ENCODE data around the gene DZANK1. TPM values are rescaled to one million over a fixed set of nuclear protein-coding genes. Genes with fewer than 3 reads are reported as not detected.
A peak's percentile ranks its signal among the peaks of the same experiment; 100 is the strongest.

The DZANK1 gene
- total RNA-seq, 3 donors from 2014 or later (not counting 1 experiment from before 2014, with no cell fraction given) = 2.7 to 5.7 (median 3.7) TPM

DNA sequence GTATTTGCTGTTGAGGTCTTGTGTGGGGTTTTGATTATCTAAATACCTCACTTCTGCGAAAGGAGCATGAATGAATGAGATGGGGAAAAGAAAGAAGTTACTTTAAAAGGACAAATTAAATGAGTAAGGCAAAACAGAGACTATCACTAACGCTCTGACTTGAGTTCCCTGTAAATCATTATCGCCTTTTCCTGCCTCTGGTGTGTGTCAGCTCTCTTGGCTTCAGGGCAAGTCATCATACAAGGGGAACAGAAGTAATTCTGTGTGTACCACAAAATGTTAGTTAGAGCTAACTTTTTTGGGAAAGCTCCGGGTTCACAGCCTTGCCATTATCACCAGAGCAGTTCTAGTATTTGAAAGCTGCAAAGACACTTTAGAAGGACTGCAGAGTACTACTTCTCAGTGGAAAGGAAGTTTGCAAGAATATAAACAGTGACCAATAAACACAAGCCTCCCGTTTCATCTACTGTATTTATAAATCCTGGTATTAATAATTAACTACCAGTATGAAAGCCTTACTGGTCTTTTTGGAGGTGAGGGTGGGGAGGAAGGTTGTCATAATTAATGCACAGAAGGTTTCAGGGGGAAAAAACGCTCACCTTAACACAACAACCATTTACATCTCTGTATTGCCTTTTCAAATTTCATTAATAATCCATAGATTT lies 1.2 kb downstream of the DZANK1 start:
- TF ChIP-seq CTCF (IDR thresholded peaks at IDR 0.05) = no peak
- Histone ChIP-seq H3K36me3 (ENCODE audit: control insufficient read depth, insufficient read depth, low read length) (peaks cover 5% of the 10 kb centered on the region), H3K4me1 (ENCODE audit: control insufficient read depth, insufficient read depth, low read length) (peaks cover 16% of the 10 kb centered on the region), H3K27ac (ENCODE audit: low read length) (no peak overlapping the region), H3K9me3 (ENCODE audit: control insufficient read depth, insufficient read depth, low read length) (no peaks in the 10 kb centered on the region), H3K27me3 (ENCODE audit: control insufficient read depth, insufficient read depth, low read length) (no peaks in the 10 kb centered on the region), H3K4me3 (ENCODE audit: low read length) (no peak overlapping the region)
- Mint-ChIP-seq H3K36me3 (no peaks in the 10 kb centered on the region), H3K27ac (peak overlapping the region; percentile 95 to 97), H3K27me3 (ENCODE audit: low read depth in 2 of 2) (no peaks in the 10 kb centered on the region), H3K4me1 (peaks cover 21 to 28% of the 10 kb centered on the region in 2 donors), H3K4me3 (peak overlapping the region; percentile 97), H3K9me3 (no peaks in the 10 kb centered on the region)
- no peak for DNase-seq
- WGBS (ENCODE audit: insufficient coverage) = 71% methylated on average over 5 of the region's 6 CpGs
- intact Hi-C loops (cut with micrococcal nuclease) = loop anchor here (2.0 to 5.0 kb wide), 3 partner anchors 122 to 958 kb away; partner anchors contain the start of gene DTD1
- no peak for ATAC-seq

- intact Hi-C loops (cut with micrococcal nuclease) = no loop called here
- Histone ChIP-seq H3K4me1 (ENCODE audit: control insufficient read depth, insufficient read depth, low read length) (no peaks in the 10 kb centered on the region), H3K27ac (ENCODE audit: low read length) (no peak overlapping the region), H3K4me3 (ENCODE audit: low read length) (no peak overlapping the region), H3K36me3 (ENCODE audit: control insufficient read depth, insufficient read depth, low read length) (no peaks in the 10 kb centered on the region), H3K9me3 (ENCODE audit: control insufficient read depth, insufficient read depth, low read length) (no peaks in the 10 kb centered on the region), H3K27me3 (ENCODE audit: control insufficient read depth, insufficient read depth, low read length) (no peaks in the 10 kb centered on the region)
- no peak for DNase-seq
- no peak for ATAC-seq
- H3K9me3 Mint-ChIP-seq = peaks cover 0 to 2% of the 10 kb centered on the region in 2 donors
- no CpG with 5 or more reads among the region's 3 CpGs for WGBS (ENCODE audit: insufficient coverage)
- H3K4me3 Mint-ChIP-seq = no peak overlapping the region
- no peaks in the 10 kb centered on the region for H3K36me3 Mint-ChIP-seq
- no peak overlapping the region for H3K27ac Mint-ChIP-seq
- TF ChIP-seq CTCF (IDR thresholded peaks at IDR 0.05) = no peak
- no peaks in the 10 kb centered on the region for H3K4me1 Mint-ChIP-seq
- H3K27me3 Mint-ChIP-seq (ENCODE audit: low read depth in 2 of 2) = no peaks in the 10 kb centered on the region
Measured at GRCh38 chr20:18456600-18456999, 10.2 kb downstream of the DZANK1 start.

DNA sequence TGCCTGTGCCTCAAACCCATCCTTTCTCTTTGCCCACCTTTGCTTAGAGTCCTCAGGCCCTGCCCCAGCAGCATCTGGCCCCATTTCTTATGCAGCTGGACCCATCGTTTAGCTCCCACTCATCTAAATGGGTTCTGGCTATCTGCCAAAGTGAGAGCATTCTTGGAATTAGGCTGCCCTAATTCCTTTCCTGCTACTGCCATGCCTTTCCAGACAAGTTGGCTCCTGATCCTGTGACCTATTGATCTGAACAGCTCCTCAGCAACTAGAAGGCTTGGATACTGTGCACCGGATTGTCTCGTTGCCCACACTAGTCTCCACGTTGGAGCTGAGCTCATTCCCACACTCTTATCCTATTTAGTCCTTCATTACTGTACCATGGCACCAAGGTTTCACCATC lies 22.9 kb downstream of the DZANK1 start:
- Histone ChIP-seq H3K9me3 (ENCODE audit: control insufficient read depth, insufficient read depth, low read length) (no peaks in the 10 kb centered on the region), H3K27me3 (ENCODE audit: control insufficient read depth, insufficient read depth, low read length) (no peaks in the 10 kb centered on the region), H3K27ac (ENCODE audit: low read length) (no peak overlapping the region), H3K4me3 (ENCODE audit: low read length) (no peak overlapping the region), H3K4me1 (ENCODE audit: control insufficient read depth, insufficient read depth, low read length) (no peaks in the 10 kb centered on the region), H3K36me3 (ENCODE audit: control insufficient read depth, insufficient read depth, low read length) (no peaks in the 10 kb centered on the region)
- intact Hi-C loops (cut with micrococcal nuclease) = no loop called here
- no peak overlapping the region for H3K4me3 Mint-ChIP-seq
- no peaks in the 10 kb centered on the region for H3K9me3 Mint-ChIP-seq
- H3K36me3 Mint-ChIP-seq = no peaks in the 10 kb centered on the region
- no peak for ATAC-seq
- H3K27ac Mint-ChIP-seq = no peak overlapping the region
- DNase-seq = no peak
- no peaks in the 10 kb centered on the region for H3K4me1 Mint-ChIP-seq
- H3K27me3 Mint-ChIP-seq (ENCODE audit: low read depth in 2 of 2) = no peaks in the 10 kb centered on the region
- 92% methylated on average over 4 of the region's 4 CpGs for WGBS (ENCODE audit: insufficient coverage)
- TF ChIP-seq CTCF (IDR thresholded peaks at IDR 0.05) = no peak

DNA sequence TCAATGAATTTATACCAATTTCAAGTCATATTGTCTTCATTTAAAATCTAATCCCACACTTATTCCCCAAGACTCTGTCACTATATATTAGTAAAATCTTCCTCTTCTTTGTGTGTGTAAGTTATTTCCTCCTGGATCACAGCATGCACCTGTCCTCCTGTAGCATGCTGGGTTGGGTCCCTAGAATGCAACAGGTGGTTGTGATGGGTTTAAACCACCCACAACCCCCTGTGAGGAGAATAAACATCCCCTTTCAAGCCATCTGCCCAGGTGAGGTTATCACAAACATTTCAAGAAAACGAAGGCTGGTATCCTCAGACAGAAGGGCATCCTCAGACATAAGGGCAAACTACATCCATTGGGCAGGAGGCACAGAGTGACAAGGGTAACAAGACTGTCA lies 26.4 kb downstream of the DZANK1 start:
- 67% methylated on average over 1 of the region's 1 CpG for WGBS (ENCODE audit: insufficient coverage)
- Histone ChIP-seq H3K4me1 (ENCODE audit: control insufficient read depth, insufficient read depth, low read length) (no peaks in the 10 kb centered on the region), H3K9me3 (ENCODE audit: control insufficient read depth, insufficient read depth, low read length) (no peaks in the 10 kb centered on the region), H3K36me3 (ENCODE audit: control insufficient read depth, insufficient read depth, low read length) (no peaks in the 10 kb centered on the region), H3K4me3 (ENCODE audit: low read length) (no peak overlapping the region), H3K27ac (ENCODE audit: low read length) (no peak overlapping the region), H3K27me3 (ENCODE audit: control insufficient read depth, insufficient read depth, low read length) (no peaks in the 10 kb centered on the region)
- no peaks in the 10 kb centered on the region for H3K9me3 Mint-ChIP-seq
- no peak for DNase-seq
- no peak overlapping the region for H3K27ac Mint-ChIP-seq
- H3K4me1 Mint-ChIP-seq = peaks cover 0 to 7% of the 10 kb centered on the region in 2 donors
- H3K4me3 Mint-ChIP-seq = no peak overlapping the region
- no peak for TF ChIP-seq CTCF (IDR thresholded peaks at IDR 0.05)
- H3K36me3 Mint-ChIP-seq = no peaks in the 10 kb centered on the region
- no peaks in the 10 kb centered on the region for H3K27me3 Mint-ChIP-seq (ENCODE audit: low read depth in 2 of 2)
- intact Hi-C loops (cut with micrococcal nuclease) = no loop called here
- no peak for ATAC-seq

Measured in natural killer cell (primary cell).